ENCODE results near the gene NPHP4.
"Not testable (repeated sequence)": the region's sequence is repeated elsewhere in the genome, so short reads cannot be mapped to it uniquely, and the experiment has no call there.

The NPHP4 gene

DNA sequence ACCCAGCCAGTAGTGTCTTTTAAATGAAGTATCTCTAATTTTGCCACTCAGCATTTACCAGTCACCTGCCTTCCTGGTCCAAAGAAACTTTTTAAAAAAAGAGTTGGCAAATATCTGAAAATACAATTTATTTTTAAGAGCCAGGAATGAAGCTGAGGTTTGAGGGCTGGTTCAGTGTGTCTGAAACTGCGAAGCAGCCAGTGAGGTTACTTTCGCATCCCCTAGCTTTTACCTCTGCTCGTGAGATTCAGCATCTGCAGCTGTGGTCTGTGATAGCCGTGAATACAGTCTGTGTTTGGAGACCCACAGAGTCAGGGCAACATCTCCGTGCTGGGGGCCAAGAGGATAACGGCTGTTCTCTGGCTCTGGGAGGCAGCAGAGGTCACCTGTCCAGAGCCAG lies 32.2 kb upstream of the NPHP4 start:
- TF ChIP-seq, protein P1, sequence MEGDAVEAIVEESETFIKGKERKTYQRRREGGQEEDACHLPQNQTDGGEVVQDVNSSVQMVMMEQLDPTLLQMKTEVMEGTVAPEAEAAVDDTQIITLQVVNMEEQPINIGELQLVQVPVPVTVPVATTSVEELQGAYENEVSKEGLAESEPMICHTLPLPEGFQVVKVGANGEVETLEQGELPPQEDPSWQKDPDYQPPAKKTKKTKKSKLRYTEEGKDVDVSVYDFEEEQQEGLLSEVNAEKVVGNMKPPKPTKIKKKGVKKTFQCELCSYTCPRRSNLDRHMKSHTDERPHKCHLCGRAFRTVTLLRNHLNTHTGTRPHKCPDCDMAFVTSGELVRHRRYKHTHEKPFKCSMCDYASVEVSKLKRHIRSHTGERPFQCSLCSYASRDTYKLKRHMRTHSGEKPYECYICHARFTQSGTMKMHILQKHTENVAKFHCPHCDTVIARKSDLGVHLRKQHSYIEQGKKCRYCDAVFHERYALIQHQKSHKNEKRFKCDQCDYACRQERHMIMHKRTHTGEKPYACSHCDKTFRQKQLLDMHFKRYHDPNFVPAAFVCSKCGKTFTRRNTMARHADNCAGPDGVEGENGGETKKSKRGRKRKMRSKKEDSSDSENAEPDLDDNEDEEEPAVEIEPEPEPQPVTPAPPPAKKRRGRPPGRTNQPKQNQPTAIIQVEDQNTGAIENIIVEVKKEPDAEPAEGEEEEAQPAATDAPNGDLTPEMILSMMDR (IDR thresholded peaks at IDR 0.05; ENCODE audit: insufficient read depth, missing control alignments) = no peak
- FAIRE-seq (no peak), DNase-seq (ENCODE audit: insufficient read length, low spot score) (no peak)

DNA sequence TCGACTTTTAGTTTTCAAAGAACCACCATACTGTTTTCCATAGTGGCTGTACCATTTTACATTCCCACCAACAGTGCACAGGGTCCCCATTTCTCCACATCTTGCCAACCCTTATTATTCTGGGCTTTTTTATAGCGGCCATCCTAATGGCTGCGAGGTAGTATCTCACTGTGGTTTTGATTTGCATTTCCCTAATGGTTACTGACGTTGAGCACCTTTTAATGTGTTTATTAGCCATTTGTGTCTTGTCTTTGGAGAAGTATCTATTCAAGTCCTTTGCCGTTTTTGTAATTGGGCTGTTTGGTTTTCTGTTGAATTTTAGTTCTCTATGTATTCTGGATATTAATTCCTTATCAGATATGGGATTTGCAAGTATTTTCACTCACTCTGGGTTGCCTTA lies 31.1 kb upstream of the NPHP4 start:
- TF ChIP-seq, protein P1 (IDR thresholded peaks at IDR 0.05; ENCODE audit: insufficient read depth, missing control alignments) = no peak
- no peak for FAIRE-seq
- DNase-seq (ENCODE audit: insufficient read length, low spot score) = no peak

DNA sequence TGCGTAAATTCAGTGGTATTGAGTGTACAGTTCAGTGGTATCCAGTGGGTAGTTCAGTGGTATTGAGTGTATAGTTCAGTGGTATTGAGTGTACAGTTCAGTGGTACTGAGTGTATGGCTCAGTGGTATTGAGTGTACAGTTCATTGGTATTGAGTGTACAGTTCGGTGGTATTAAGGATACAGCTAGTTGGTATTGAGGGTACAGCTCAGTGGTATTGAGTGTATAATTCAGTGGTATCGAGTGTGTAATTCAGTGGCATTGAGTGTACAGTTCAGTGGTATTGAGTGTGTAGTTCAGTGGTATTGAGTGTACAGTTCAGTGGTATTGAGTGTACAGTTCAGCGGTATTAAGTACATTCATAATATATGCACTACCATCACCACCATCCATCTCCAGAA lies 30.0 kb upstream of the NPHP4 start:
- TF ChIP-seq, protein P1 (IDR thresholded peaks at IDR 0.05; ENCODE audit: insufficient read depth, missing control alignments) = no peak
- FAIRE-seq = no peak

DNA sequence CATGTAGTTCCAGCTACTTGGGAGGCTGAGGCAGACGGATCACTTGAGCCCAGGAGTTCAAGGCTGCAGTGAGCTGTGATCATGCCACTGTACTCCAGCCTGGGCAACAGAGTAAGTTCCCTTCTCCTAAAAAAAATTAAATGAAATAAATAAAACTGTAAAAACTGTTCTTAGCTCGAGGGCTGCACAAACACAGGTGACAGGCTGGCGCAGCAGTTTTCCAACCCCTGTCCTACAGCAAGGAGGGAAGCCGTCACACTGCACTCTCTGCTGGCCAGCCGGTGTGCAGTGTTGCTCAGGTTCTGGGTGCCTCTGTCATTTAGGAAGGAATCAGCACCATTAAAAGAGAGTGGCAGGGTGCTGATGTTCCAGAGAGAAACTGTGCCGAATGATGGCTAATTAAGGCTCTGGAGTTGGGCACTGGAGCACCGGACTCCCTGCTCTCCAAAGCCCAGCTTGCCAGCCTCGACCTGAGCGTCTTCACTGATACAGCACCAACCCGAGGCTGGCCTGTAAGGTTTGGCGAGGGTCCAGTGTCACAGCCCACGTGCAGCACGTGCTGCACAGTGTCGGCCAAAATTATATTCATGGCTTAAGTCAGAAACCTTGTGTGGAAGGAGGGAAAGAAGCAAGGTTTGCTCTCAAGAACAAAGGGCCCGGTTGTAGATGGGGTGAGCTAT lies 27.1 kb upstream of the NPHP4 start:
- TF ChIP-seq, protein P1 (IDR thresholded peaks at IDR 0.05; ENCODE audit: insufficient read depth, missing control alignments) = no peak
- FAIRE-seq = no peak
- no peak for DNase-seq (ENCODE audit: insufficient read length, low spot score)

More for the DNA sequence above, 30.0 kb upstream of the NPHP4 start:
- no peak for DNase-seq (ENCODE audit: insufficient read length, low spot score)

DNA sequence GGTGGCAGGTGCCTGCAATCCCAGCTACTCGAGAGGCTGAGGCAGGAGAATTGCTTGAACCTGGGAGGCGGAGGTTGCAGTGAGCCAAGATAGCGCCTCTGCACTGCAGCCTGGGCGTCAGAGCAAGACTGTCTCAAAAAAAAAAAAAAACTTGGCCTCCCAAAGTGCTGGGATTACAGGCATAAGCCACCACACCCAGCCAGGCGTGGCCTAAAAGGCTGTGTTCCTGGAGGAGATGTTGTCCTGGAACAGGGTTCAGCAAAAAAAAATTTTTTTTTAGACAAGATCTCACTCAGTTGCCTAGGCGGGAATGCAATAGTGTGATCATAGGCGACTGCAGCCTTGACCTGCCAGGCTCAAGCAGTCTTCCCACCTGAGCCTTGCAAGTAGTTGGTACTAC lies 25.4 kb upstream of the NPHP4 start:
- FAIRE-seq; DNase-seq (ENCODE audit: insufficient read length, low spot score): not testable (repeated sequence)

DNA sequence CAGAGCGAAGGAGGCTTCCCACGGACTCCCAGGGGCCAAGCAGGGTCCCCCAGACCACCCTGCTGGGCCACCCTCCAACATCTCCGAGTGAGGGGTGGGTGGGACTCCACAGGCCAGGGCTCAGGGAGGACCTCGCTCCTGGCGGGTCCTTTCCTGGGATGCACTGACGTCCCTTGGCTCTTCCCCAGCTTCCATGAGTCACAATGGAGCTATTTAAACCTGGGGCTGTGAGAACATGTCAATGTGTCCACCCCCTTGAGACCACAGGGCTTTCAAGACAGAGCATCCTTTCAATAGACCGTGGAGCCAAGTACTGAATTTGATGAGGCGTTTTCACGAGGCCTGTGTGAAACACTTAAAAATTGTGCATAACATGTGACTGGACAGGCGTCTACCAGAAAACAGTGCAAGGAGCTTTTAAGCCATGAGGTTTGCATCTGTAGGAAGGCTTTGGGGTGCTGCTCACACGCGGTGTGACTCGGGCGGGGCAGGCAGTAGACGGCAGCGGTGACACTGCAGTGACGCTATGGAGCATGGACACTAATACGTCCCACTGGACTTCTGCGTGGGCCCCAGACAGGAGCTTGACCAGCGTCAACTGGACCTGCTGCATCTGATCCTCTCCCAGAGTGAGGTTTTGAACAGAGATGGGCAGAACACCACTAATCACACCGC lies 24.1 kb upstream of the NPHP4 start:
- TF ChIP-seq, protein P1 (IDR thresholded peaks at IDR 0.05; ENCODE audit: insufficient read depth, missing control alignments) = no peak
- no peak for DNase-seq (ENCODE audit: insufficient read length, low spot score)
- no peak for FAIRE-seq

DNA sequence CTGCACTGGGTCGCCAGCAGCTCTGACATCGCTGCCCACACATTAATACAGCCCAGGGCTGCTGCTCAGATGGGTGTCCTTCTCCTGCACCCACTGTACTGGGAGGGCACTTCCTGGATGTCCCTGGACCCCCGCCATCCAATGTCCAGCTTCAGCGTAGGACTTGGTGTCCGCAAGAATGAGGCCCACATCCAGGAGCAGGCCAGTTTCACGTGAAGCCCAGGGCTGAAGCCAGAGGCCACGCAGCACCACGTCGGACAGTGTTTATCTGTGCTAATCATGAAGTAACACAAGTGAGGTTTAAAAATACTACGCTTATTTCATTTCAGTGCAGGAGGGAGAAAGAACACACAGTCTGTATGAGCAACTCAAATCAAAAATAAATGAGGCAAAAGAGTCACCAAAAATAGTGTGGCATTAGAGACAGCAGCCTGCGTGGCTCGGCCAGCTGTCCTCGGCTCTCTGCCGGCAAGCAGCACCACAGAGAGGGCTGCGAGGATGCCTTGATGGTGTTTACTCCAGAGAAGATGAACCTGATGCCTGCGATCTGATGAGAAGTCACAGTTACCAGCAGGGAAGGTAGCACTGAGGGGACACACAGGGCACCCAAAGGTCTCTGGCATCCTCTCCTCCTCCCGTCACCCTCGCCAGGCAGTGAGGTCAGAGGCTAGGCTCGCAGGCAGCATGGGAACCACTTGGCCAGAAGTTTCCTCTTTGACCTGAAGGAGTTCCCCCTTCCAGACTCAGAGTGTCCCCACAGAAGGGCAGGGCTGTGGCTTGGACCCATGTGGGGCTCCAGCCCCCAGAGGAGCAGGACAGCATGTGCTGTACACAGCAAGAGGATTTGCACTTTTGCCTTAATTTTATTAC lies 22.1 kb upstream of the NPHP4 start:
- TF ChIP-seq, protein P1 (IDR thresholded peaks at IDR 0.05; ENCODE audit: insufficient read depth, missing control alignments) = no peak
- DNase-seq (ENCODE audit: insufficient read length, low spot score) = no peak
- no peak for FAIRE-seq

All from D721Med (cell line).